Camera-type eye (tissue), 1 donor: ENCODE results near the gene SYNE1. TPM values are rescaled to one million over a fixed set of nuclear protein-coding genes. Genes with fewer than 3 reads are reported as not detected.

Source experiments
- total RNA-seq: library from RNA; depleted of rRNA; stranded (reverse); fragments of >200 nt; gene quantifications from one replicate; pipeline ENCODE4 v1.2.3, GENCODE V29; 2014

Gene SYNE1, protein sequence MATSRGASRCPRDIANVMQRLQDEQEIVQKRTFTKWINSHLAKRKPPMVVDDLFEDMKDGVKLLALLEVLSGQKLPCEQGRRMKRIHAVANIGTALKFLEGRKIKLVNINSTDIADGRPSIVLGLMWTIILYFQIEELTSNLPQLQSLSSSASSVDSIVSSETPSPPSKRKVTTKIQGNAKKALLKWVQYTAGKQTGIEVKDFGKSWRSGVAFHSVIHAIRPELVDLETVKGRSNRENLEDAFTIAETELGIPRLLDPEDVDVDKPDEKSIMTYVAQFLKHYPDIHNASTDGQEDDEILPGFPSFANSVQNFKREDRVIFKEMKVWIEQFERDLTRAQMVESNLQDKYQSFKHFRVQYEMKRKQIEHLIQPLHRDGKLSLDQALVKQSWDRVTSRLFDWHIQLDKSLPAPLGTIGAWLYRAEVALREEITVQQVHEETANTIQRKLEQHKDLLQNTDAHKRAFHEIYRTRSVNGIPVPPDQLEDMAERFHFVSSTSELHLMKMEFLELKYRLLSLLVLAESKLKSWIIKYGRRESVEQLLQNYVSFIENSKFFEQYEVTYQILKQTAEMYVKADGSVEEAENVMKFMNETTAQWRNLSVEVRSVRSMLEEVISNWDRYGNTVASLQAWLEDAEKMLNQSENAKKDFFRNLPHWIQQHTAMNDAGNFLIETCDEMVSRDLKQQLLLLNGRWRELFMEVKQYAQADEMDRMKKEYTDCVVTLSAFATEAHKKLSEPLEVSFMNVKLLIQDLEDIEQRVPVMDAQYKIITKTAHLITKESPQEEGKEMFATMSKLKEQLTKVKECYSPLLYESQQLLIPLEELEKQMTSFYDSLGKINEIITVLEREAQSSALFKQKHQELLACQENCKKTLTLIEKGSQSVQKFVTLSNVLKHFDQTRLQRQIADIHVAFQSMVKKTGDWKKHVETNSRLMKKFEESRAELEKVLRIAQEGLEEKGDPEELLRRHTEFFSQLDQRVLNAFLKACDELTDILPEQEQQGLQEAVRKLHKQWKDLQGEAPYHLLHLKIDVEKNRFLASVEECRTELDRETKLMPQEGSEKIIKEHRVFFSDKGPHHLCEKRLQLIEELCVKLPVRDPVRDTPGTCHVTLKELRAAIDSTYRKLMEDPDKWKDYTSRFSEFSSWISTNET (N-terminal part only)
- 270 TPM for total RNA-seq

DNA sequence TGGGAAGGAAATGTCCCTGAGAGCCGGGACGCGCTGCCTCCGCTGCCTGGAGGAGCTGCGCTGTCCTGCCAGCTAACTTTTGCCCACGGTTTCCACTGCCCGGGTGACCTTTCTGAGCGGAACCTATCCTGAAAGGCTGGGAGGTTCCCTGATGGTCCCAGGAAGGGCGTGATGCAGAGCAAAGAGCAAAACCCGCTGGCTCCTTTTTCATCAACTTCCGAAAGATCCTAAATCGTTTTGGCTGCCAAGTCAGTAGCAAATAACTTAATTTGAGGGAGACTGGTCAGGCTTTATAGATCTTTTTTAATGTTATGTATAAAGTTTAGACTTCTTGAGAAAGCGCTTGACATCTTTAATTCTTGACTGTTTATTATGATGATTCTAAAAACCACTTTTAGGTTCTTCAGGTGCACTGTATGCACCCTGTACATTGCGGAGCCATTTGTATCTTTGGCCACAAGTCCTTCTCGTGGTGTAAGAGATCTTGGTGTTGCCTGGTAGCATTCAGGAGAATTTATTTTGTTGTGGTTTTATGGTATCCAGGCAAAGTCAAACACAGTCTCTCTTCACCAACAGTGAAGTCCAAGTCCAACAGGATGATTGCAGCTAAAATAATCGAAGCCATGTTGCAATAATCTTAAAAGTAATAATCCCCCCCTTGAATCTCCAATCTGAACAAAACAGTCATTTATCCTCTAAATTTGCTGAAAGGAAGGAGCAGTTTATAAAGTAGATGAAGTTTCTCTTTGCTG, at the start of gene SYNE1:
Gene SYNE1 (minus strand): TSS at position 67 of the 752 bp plus-strand sequence. CDS start 9,031 bp downstream, outside the sequence.

Other genes starting within 250 kb of the SYNE1 start
- gene MYCT1, start 60.5 kb upstream of the SYNE1 start, total RNA-seq: 21.2 TPM
- 0.77 TPM for gene VIP, start 113.4 kb upstream of the SYNE1 start, total RNA-seq